HTERT RPE-1 (cell line): ENCODE measurements around the gene ARHGEF39.

Source experiments
- in situ Hi-C: fragments of 300-500 bp; cut with MboI; formaldehyde crosslinking; loops from 4 replicates; pipeline ENCODE4 v1.14.3; 2020; ENCODE audit warnings: low sequenced_read_pairs

Gene ARHGEF39

GRCh38 chr9:35679091-35679490 lies 14.1 kb upstream of the ARHGEF39 start:
- in situ Hi-C loops, result no loop called here

GRCh38 chr9:35675732-35676392 lies 10.9 kb upstream of the ARHGEF39 start:
- in situ Hi-C loops, result no loop called here

GRCh38 chr9:35675204-35675603 lies 10.2 kb upstream of the ARHGEF39 start:
- in situ Hi-C loops, result no loop called here

- in situ Hi-C loops, result no loop called here
Measured at GRCh38 chr9:35674025-35674361, 9.0 kb upstream of the ARHGEF39 start.

GRCh38 chr9:35673132-35674024 lies 8.4 kb upstream of the ARHGEF39 start, which contains the start of gene CA9:
Gene CA9 (plus strand): TSS chr9:35673928. CDS start chr9:35673960, 32 bp downstream.
- in situ Hi-C loops, result no loop called here

- in situ Hi-C loops, result no loop called here
Measured at GRCh38 chr9:35669331-35670145, 4.5 kb upstream of the ARHGEF39 start.

GRCh38 chr9:35667939-35668338 lies 2.9 kb upstream of the ARHGEF39 start:
- in situ Hi-C loops, result no loop called here

GRCh38 chr9:35666549-35666948 lies 1.6 kb upstream of the ARHGEF39 start:
- in situ Hi-C loops, result no loop called here

GRCh38 chr9:35666045-35666444 lies 1.1 kb upstream of the ARHGEF39 start:
- in situ Hi-C loops, result no loop called here

- in situ Hi-C loops, result no loop called here
Measured at GRCh38 chr9:35665471-35665818, 450 bp upstream of the ARHGEF39 start.

- in situ Hi-C loops, result no loop called here
Measured at GRCh38 chr9:35662437-35662836, 2.6 kb downstream of the ARHGEF39 start.

- in situ Hi-C loops, result no loop called here
Measured at GRCh38 chr9:35661756-35662350, 3.1 kb downstream of the ARHGEF39 start.

- in situ Hi-C loops, result no loop called here
Measured at GRCh38 chr9:35660966-35661415, 4.0 kb downstream of the ARHGEF39 start.

GRCh38 chr9:35659340-35659739 lies 5.7 kb downstream of the ARHGEF39 start:
- in situ Hi-C loops, result no loop called here

GRCh38 chr9:35658968-35659220 lies 6.1 kb downstream of the ARHGEF39 start:
- in situ Hi-C loops, result no loop called here

- in situ Hi-C loops, result no loop called here
Measured at GRCh38 chr9:35658137-35658967, 6.6 kb downstream of the ARHGEF39 start, which contains the start of gene CCDC107. Gene CCDC107 (plus strand): TSS chr9:35658292. CDS start chr9:35658380, 88 bp downstream.

- in situ Hi-C loops, result no loop called here
Measured at GRCh38 chr9:35657546-35658136, 7.4 kb downstream of the ARHGEF39 start, which contains the start of gene RMRP. Gene RMRP (minus strand): TSS chr9:35658019.

- in situ Hi-C loops, result no loop called here
Measured at GRCh38 chr9:35656831-35657545, 8.0 kb downstream of the ARHGEF39 start.

GRCh38 chr9:35656348-35656747 lies 8.6 kb downstream of the ARHGEF39 start:
- in situ Hi-C loops, result no loop called here
